Epithelial cell of esophagus (primary cell): Measurements from ENCODE around the gene UVRAG.
"Not testable (repeated sequence)": the region's sequence is repeated elsewhere in the genome, so short reads cannot be mapped to it uniquely, and the experiment has no call there.

Experiments used
- DNase-seq: peaks from one replicate; pipeline ENCODE4 v3.0.0; 2010; ENCODE audit warnings: low read depth
- H3K4me3 ChIP-seq: 2 replicates; pipeline ENCODE4 v1.5.1; 2011; ENCODE audit warnings: mild to moderate bottlenecking, low read length, control low read depth
- CTCF ChIP-seq: IDR thresholded peaks from 2 replicates; pipeline ENCODE4 v1.5.1; 2011; ENCODE audit warnings: low read depth, mild to moderate bottlenecking, low read length, control low read depth, inconsistent platforms; ENCODE audit not compliant: insufficient read depth; ENCODE audit errors: missing control alignments

Gene UVRAG

GRCh38 chr11:75852406-75853017 lies 37.5 kb downstream of the UVRAG start:
- no peak overlapping the region for H3K4me3 ChIP-seq
- no peak for DNase-seq
- TF ChIP-seq CTCF: no peak

- not testable (repeated sequence) for DNase-seq, H3K4me3 ChIP-seq
Observed at GRCh38 chr11:75853563-75853962, 38.6 kb downstream of the UVRAG start.

GRCh38 chr11:75853971-75854370 lies 39.0 kb downstream of the UVRAG start:
- DNase-seq: peak; percentile 87

GRCh38 chr11:75855206-75855605 lies 40.2 kb downstream of the UVRAG start:
- no peak for DNase-seq
- no peak overlapping the region for H3K4me3 ChIP-seq
- TF ChIP-seq CTCF: no peak

More at GRCh38 chr11:75853971-75854370, 39.0 kb downstream of the UVRAG start:
- TF ChIP-seq CTCF: no peak
- no peak overlapping the region for H3K4me3 ChIP-seq

- H3K4me3 ChIP-seq: no peak overlapping the region
- TF ChIP-seq CTCF: no peak
- DNase-seq: no peak
Observed at GRCh38 chr11:75856912-75857311, 41.9 kb downstream of the UVRAG start.

GRCh38 chr11:75858042-75858441 lies 43.0 kb downstream of the UVRAG start:
- no peak for DNase-seq
- H3K4me3 ChIP-seq: no peak overlapping the region
- TF ChIP-seq CTCF: no peak

GRCh38 chr11:75858613-75859012 lies 43.6 kb downstream of the UVRAG start:
- TF ChIP-seq CTCF: no peak
- DNase-seq: peak; percentile 21
- no peak overlapping the region for H3K4me3 ChIP-seq
